ENCODE data around the gene FOXG1. TPM values are rescaled to one million over a fixed set of nuclear protein-coding genes. Genes with fewer than 3 reads are reported as not detected.

The FOXG1 gene
- not detected for total RNA-seq

DNA sequence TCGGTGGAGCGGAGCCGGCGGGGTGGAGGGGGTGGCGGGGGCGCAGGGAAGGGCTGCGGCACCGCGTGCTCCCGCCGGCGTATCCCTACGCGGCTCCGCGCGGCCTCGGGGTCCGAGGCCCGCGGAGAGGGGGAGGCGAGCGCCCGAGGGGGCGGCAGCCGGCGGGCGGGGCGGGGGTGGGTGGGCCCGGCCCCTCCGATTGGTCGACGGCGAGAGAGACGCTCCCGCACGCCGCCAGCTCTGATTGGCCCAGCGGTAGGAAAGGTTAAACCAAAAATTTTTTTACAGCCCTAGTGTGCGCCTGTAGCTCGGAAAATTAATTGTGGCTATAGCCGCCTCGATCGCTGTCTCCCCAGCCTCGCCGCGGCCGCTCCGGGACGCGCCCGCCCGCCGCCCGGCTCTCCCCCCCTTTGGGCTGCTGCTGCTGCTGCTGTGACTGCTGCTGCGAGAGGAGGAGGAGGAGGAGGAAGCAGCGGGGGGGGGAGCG, at the start of gene FOXG1:
FOXG1 (plus strand) TSS at position 319 of the 487 bp plus-strand sequence. CDS start 493 bp downstream, outside the sequence.
- peaks cover 80% of the 10 kb centered on the region for H3K27me3 ChIP-seq (ENCODE audit: insufficient read depth, low read length)
- no peaks in the 10 kb centered on the region for H3K9me3 ChIP-seq (ENCODE audit: low read depth, low read length)
- no peak within 1 kb of the TSS for H3K4me3 ChIP-seq (ENCODE audit: low read length)

DNA sequence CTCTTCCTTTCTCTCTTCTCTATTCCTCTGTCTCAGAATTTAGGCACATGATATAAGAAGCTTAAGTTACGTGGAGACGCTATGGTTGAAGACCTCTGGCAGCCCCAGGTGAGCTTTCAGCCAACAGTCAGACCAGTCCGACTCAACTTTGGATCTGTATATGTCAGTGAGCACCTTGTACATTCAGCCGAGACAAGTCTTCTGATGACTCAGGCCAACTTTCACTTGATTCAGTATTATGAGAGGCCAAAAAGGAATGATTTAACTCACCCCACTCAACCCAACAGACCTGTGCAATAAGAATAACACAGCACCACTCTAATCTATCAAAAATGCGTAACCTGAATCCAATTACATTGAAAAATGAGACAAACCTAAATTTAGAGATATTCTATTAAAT, 47.5 kb upstream of the FOXG1 start:
- Histone ChIP-seq H3K4me3 (ENCODE audit: low read length) (no peak overlapping the region), H3K27me3 (ENCODE audit: insufficient read depth, low read length) (no peaks in the 10 kb centered on the region), H3K4me1 (ENCODE audit: insufficient read depth, low read length) (no peaks in the 10 kb centered on the region), H3K9me3 (ENCODE audit: low read depth, low read length) (peaks cover 4% of the 10 kb centered on the region)

More for the DNA sequence above, at the start of gene FOXG1:
- no peaks in the 10 kb centered on the region for H3K4me1 ChIP-seq (ENCODE audit: insufficient read depth, low read length)

DNA sequence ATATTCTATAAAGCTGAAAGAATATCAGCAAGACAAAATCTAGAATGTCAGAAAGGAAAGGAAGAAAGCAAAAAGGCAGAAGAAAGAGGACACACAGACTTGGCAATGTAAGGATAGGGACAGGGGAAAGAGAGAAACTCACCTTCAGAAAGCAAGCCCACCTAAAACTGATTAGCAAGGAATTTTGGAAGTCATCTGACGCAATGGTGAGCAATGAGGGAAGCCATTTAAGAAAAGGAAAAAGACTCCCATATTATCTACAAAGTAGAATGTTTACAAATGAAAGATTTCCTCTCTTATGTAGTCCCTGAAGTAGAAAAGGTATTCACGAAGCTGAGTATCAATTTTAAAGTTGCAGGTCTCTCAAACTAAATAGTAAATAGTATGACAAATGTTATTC, 35.2 kb upstream of the FOXG1 start:
- Histone ChIP-seq H3K4me3 (ENCODE audit: low read length) (no peak overlapping the region), H3K9me3 (ENCODE audit: low read depth, low read length) (no peaks in the 10 kb centered on the region), H3K4me1 (ENCODE audit: insufficient read depth, low read length) (no peaks in the 10 kb centered on the region), H3K27me3 (ENCODE audit: insufficient read depth, low read length) (no peaks in the 10 kb centered on the region)

DNA sequence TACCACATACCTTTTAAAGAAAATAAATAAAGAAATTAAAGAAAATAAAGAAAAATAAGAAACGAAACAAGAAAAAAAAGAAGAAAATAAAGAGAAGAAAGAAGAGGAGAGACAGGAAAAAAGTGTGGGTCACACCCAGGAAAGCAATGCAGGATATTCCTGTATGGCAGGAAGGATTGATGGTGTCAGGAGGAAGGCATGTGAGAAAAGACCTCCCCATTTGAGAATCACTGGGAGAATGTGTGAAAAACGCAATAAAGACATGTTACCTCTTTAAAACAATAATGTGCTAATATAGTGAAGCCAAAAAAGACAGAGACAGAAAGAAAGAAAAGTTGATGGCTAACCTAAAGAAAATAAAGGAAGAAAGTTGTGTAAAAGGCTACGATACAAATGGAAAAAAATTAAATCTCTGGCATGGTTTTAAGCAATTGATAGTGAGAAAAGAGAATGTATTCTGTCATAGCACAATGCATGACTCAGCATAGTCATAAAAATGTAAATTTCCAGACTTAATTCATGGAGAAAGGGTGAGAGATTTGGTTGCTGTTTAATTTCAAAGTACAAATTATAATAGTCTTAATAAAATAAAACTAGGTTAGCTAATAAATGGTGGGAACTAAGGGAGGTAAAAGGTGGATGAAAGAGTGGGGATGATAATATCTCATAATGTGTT, 24.3 kb upstream of the FOXG1 start:
- no peaks in the 10 kb centered on the region for H3K4me1 ChIP-seq (ENCODE audit: insufficient read depth, low read length)
- H3K27me3 ChIP-seq (ENCODE audit: insufficient read depth, low read length): no peaks in the 10 kb centered on the region
- no peak overlapping the region for H3K4me3 ChIP-seq (ENCODE audit: low read length)
- no peaks in the 10 kb centered on the region for H3K9me3 ChIP-seq (ENCODE audit: low read depth, low read length)

DNA sequence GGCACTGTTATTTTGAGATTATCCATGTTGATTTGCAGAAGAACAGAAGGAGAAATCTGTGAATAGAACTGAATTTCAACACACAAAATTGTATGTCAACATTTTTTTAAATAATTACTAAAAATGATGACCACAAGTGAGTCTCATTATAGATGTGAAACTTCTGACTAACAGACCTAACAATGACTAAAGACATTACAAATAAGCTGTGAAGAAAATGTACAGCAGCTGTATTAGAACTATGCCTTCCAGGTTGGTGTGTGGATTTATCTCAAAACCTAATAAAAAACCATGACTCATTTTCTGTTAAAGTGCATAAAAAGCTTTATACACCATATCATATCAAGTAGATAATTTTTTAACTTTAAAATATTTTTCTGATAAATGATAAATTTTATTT, 22.5 kb upstream of the FOXG1 start:
- Histone ChIP-seq H3K4me3 (ENCODE audit: low read length) (no peak overlapping the region), H3K4me1 (ENCODE audit: insufficient read depth, low read length) (no peaks in the 10 kb centered on the region), H3K9me3 (ENCODE audit: low read depth, low read length) (no peaks in the 10 kb centered on the region), H3K27me3 (ENCODE audit: insufficient read depth, low read length) (no peaks in the 10 kb centered on the region)

DNA sequence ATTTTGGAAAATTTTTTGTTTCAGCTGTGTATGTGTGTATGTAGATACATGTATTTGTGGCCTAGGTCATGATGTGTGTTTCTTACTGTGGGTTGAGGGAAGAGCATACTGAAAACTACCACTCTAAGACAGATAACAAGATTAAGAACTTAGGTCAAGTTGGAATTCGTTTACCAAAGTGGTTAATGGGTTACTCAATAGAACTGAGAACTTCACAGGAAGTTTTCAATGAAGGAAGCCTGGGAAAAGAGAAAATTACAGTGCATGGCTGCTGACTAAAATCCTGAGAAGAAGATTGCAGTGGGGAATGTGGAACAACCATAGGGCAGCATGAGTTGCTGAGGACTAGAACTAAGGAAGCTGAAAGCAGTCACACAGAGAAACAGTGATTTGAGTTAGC, 21.4 kb upstream of the FOXG1 start:
- Histone ChIP-seq H3K4me3 (ENCODE audit: low read length) (no peak overlapping the region), H3K9me3 (ENCODE audit: low read depth, low read length) (no peaks in the 10 kb centered on the region), H3K27me3 (ENCODE audit: insufficient read depth, low read length) (no peaks in the 10 kb centered on the region), H3K4me1 (ENCODE audit: insufficient read depth, low read length) (no peaks in the 10 kb centered on the region)

DNA sequence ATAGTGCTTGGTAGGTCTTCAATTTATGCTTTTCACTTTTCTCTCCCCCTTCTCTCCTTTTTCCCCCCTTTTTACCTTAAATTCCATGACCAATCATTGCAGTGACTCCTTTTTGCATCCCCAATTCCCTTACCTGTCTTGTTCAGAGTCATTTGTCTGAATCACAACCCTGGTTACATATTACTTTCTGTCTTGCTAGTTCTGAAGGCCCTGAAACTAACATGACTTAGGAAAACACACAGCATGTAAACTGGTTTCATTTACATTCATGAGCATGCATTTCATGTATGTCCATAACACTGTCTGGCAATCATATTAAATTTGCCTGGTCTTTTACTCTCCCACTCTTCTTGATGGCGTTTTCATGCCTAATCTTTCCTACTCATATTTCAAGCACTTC, 20.3 kb upstream of the FOXG1 start:
- Histone ChIP-seq H3K27me3 (ENCODE audit: insufficient read depth, low read length) (no peaks in the 10 kb centered on the region), H3K4me3 (ENCODE audit: low read length) (no peak overlapping the region), H3K9me3 (ENCODE audit: low read depth, low read length) (no peaks in the 10 kb centered on the region), H3K4me1 (ENCODE audit: insufficient read depth, low read length) (no peaks in the 10 kb centered on the region)

DNA sequence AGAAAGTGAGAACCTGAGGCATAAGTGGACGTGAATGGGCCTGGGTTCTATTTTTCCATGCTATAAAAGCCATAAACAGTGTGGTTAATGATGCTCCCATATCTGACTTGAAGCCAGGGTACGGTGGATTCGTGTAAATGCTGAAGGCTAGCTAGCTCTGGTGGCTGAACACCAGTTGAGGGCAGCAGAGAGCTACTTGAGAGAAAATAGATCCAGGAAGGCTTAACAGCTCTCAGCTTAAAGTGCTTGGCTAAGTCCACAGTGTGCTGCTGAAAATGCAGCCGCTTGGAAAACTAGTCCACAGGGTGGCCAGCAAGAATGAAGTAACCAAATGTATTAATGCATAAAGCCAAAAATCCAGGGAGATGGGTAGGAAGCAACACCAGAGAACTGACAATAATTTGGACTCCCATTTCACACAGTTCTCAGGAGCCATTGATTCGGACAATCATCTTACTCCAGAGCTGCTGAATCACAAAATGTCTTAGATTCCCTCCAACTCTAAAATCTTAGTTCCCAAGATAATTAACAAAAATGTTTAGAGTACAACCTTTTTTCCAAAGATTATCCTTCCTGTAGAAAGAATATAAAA, 15.0 kb upstream of the FOXG1 start:
- Histone ChIP-seq H3K9me3 (ENCODE audit: low read depth, low read length) (no peaks in the 10 kb centered on the region), H3K4me1 (ENCODE audit: insufficient read depth, low read length) (no peaks in the 10 kb centered on the region), H3K4me3 (ENCODE audit: low read length) (no peak overlapping the region), H3K27me3 (ENCODE audit: insufficient read depth, low read length) (peaks cover 28% of the 10 kb centered on the region)

DNA sequence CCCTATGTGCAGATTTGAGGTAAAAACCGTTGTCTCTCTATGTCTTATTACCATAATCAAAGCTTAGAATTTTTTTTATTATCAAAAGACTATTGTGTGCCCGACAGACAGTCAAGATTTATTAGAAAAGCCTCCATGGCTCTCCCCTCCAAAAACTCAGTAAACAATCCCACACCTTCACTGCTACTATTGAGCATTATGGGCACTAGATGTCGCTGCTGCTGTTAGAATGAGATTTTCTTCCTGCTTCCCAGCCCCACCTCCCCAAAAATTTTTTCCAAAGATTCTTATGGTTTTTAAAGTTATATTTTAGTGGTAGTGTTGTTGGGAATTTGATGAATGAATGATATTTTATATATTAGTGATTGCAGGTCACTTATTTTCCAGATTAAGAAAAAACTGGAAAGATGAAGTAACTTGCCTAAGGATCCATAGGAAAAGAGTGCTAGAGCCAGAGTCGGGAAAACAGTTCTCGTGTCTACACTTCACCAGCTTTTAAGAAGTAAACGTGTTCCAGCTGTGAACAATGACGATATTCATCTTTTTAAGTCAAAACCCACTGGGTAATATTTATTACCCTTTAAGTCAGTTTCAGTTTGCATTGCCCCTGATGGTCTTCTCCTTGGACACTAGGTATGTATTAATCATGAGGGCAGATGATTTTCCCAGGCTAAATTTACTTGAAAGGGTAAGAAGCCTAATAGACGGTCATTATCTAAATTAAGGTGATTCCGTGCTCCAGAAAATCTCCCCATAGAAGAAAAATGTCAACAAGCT, 12.2 kb upstream of the FOXG1 start:
- Histone ChIP-seq H3K27me3 (ENCODE audit: insufficient read depth, low read length) (peaks cover 56% of the 10 kb centered on the region), H3K4me1 (ENCODE audit: insufficient read depth, low read length) (no peaks in the 10 kb centered on the region), H3K4me3 (ENCODE audit: low read length) (no peak overlapping the region), H3K9me3 (ENCODE audit: low read depth, low read length) (no peaks in the 10 kb centered on the region)

DNA sequence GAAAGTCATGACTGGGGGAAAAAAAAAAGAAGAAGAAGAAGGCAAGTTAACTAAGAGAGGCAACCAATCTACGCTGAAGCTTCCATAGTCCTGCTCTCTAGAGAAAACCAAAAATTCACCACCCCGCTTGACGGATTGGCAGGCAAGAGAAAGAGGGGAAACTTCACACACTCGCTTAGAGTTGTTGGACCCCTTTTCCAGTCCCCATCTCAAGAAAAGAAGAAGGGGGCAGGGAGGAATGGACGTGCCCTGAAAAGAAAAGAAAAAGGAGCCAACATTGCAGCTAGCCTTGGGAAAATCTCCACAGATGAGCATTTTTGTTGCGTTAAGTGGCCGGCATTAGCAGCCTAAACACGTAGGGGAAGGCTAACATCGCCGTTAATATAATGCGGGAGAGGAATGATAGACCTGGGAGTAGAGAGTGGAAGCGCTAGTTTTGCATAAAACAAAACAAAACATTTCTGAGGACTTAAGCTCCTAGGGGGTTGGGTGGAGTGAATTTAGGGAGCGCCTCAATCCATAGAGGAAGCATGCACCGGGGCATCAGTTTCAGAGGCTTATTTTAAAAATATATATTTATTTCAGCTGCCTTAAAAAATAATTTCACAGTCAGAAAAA, 11.3 kb upstream of the FOXG1 start:
- no peak overlapping the region for H3K4me3 ChIP-seq (ENCODE audit: low read length)
- peaks cover 66% of the 10 kb centered on the region for H3K27me3 ChIP-seq (ENCODE audit: insufficient read depth, low read length)
- no peaks in the 10 kb centered on the region for H3K9me3 ChIP-seq (ENCODE audit: low read depth, low read length)
- no peaks in the 10 kb centered on the region for H3K4me1 ChIP-seq (ENCODE audit: insufficient read depth, low read length)

DNA sequence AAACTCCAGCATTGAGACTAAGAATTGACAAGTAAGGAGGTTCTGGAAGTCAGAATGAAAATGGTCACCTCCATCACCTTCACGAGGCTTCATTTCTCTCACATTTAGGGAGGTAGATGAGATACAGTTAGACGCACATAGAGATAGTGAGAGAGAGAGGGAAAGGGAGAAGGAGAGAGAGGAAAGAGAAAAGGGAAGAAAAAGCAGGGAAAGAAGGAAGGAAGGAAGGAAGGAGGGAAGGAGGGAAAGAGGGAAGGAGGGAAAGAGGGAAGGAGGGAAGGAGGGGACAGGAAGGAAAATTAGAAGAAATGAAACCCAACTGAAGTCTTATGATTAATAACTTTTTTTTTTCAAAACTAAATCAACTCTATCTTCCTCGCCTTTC, 10.7 kb upstream of the FOXG1 start:
- peaks cover 71% of the 10 kb centered on the region for H3K27me3 ChIP-seq (ENCODE audit: insufficient read depth, low read length)
- H3K4me3 ChIP-seq (ENCODE audit: low read length): no peak overlapping the region
- no peaks in the 10 kb centered on the region for H3K4me1 ChIP-seq (ENCODE audit: insufficient read depth, low read length)
- H3K9me3 ChIP-seq (ENCODE audit: low read depth, low read length): no peaks in the 10 kb centered on the region

DNA sequence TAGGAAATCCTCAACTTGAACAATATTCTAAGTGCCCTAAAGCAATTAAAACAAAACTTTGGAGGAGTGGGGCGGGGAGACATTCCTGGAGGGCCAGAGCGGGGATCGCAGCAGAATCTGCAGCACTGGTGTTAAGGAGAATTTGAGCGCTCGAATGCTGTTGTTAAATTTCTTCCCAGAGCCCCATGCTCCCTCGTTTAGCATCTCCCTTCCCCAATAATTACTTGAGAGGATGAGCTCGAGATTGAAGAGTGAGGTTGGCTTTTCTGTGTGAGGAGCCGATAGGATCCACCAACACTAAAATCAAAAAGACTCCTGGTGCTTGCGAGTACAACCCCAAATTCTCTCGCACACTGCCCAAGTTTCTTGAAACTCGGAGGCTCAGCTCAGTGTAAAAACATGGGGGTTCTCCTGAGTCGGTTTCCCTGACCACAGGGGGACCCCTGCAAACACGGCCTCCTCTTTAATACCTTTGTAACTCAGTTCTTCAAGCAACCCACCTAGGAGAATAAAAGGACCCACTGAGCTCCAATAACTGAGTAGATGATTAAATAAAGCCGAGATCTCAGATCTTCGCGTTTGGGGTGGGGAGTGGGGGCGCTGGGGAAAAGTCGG, 10.2 kb upstream of the FOXG1 start:
- H3K9me3 ChIP-seq (ENCODE audit: low read depth, low read length): no peaks in the 10 kb centered on the region
- H3K4me3 ChIP-seq (ENCODE audit: low read length): no peak overlapping the region
- H3K4me1 ChIP-seq (ENCODE audit: insufficient read depth, low read length): no peaks in the 10 kb centered on the region
- peaks cover 75% of the 10 kb centered on the region for H3K27me3 ChIP-seq (ENCODE audit: insufficient read depth, low read length)

DNA sequence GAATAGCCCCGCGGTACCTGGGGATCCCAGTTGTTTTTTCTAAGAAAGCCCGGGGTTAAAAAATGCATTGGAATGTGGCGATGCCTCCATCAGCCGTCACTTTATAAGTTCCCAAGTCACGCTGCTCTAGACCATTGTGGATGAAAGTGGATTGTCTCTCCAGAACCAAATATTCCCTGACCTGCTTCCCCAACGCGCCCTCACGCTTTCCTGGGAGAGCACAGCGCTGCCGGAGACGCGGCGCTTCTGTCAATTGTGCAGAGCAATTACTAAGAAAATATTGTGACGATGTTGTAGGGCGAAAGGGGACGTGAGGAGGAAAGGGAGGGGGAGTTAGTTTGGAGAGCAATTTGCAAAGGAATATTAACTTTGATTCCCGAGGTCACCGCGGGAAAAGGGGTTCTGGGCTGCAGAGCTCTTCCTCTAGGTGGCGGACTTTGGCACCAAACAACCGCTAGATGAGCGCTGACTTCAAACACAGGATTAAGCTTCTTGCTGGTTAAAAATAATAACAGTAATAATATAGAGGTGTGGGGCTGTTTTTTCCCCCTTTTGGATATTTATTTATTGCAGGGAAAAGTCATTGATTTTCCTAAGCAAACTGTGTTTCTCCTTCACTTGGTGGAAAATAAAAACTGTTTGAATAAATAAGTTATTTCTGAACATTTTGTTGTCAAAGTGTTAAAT, 9.6 kb upstream of the FOXG1 start:
- no peaks in the 10 kb centered on the region for H3K4me1 ChIP-seq (ENCODE audit: insufficient read depth, low read length)
- peaks cover 79% of the 10 kb centered on the region for H3K27me3 ChIP-seq (ENCODE audit: insufficient read depth, low read length)
- H3K9me3 ChIP-seq (ENCODE audit: low read depth, low read length): no peaks in the 10 kb centered on the region
- no peak overlapping the region for H3K4me3 ChIP-seq (ENCODE audit: low read length)

DNA sequence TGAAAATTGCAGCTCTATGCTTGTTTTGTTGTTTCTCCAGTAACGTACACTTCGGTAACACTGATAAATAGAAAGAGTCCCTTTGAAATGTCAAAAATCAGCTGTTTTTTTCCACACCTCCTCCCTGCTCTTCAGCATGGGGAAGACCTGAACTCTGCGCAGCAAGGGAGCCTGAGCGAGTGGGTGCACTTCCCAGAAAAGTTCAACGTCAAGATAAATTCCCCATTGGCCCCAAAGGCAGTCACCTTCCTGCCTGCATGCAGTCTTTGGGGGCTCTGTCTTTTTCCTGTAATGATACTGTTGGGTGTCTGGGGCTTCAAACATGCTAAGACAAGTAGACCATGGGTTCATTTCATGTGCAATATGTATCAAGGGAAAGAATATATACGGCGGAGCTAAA, 8.8 kb upstream of the FOXG1 start:
- Histone ChIP-seq H3K4me3 (ENCODE audit: low read length) (no peak overlapping the region), H3K27me3 (ENCODE audit: insufficient read depth, low read length) (peaks cover 87% of the 10 kb centered on the region), H3K9me3 (ENCODE audit: low read depth, low read length) (no peaks in the 10 kb centered on the region), H3K4me1 (ENCODE audit: insufficient read depth, low read length) (no peaks in the 10 kb centered on the region)
